Activated CD4-positive, alpha-beta T cell treated with anti-CD3 and anti-CD28 coated beads for 1 hour (primary cell): ENCODE measurements around the gene KDM7A.
"Not testable (repeated sequence)": the region's sequence is repeated elsewhere in the genome, so short reads cannot be mapped to it uniquely, and the experiment has no call there.

Experiments
- DNase-seq: peaks from one replicate; pipeline ENCODE4 v3.0.0-alpha.2; 2020

The KDM7A gene

GRCh38 chr7:140156460-140157080 lies 20.2 kb downstream of the KDM7A start:
- no peak for DNase-seq

GRCh38 chr7:140155428-140155827 lies 21.4 kb downstream of the KDM7A start:
- DNase-seq, result no peak

GRCh38 chr7:140153666-140154161 lies 23.1 kb downstream of the KDM7A start:
- DNase-seq, result no peak

- no peak for DNase-seq
Observed at GRCh38 chr7:140146574-140146973, 30.2 kb downstream of the KDM7A start.

- DNase-seq, result no peak
Observed at GRCh38 chr7:140145709-140146108, 31.1 kb downstream of the KDM7A start.

- DNase-seq, result no peak
Observed at GRCh38 chr7:140144821-140145220, 32.0 kb downstream of the KDM7A start.

GRCh38 chr7:140143997-140144396 lies 32.8 kb downstream of the KDM7A start:
- DNase-seq, result no peak

GRCh38 chr7:140142031-140142430 lies 34.8 kb downstream of the KDM7A start:
- DNase-seq, result no peak

- DNase-seq, result no peak
Observed at GRCh38 chr7:140141256-140141655, 35.5 kb downstream of the KDM7A start.

- no peak for DNase-seq
Observed at GRCh38 chr7:140137078-140137477, 39.7 kb downstream of the KDM7A start.

GRCh38 chr7:140136073-140136472 lies 40.7 kb downstream of the KDM7A start:
- no peak for DNase-seq

- DNase-seq, result no peak
Observed at GRCh38 chr7:140134039-140134438, 42.7 kb downstream of the KDM7A start.

- DNase-seq, result no peak
Observed at GRCh38 chr7:140127360-140128127, 49.2 kb downstream of the KDM7A start.

GRCh38 chr7:140126435-140127034 lies 50.2 kb downstream of the KDM7A start:
- no peak for DNase-seq

- DNase-seq, result no peak
Observed at GRCh38 chr7:140122965-140123364, 53.8 kb downstream of the KDM7A start.

- DNase-seq, result no peak
Observed at GRCh38 chr7:140121326-140121725, 55.5 kb downstream of the KDM7A start.

- not testable (repeated sequence) for DNase-seq
Observed at GRCh38 chr7:140114817-140115216, 62.0 kb downstream of the KDM7A start.

GRCh38 chr7:140108777-140109176 lies 68.0 kb downstream of the KDM7A start:
- DNase-seq, result not testable (repeated sequence)

- no peak for DNase-seq
Observed at GRCh38 chr7:140096459-140096858, 80.3 kb downstream of the KDM7A start.

- DNase-seq, result no peak
Observed at GRCh38 chr7:140093375-140093774, 83.4 kb downstream of the KDM7A start.

- DNase-seq, result no peak
Observed at GRCh38 chr7:140085447-140085846, 91.3 kb downstream of the KDM7A start.

- no peak for DNase-seq
Observed at GRCh38 chr7:140084972-140085371, 91.8 kb downstream of the KDM7A start.

GRCh38 chr7:140084142-140084655 lies 92.6 kb downstream of the KDM7A start:
- DNase-seq, result no peak

- DNase-seq, result no peak
Observed at GRCh38 chr7:140082770-140083169, 94.0 kb downstream of the KDM7A start.
